Measurements from ENCODE around the gene ATG5. TPM values are rescaled to one million over a fixed set of nuclear protein-coding genes. Genes with fewer than 3 reads are reported as not detected.

Gene ATG5
- polyA plus RNA-seq, 1 donor (not counting 4 experiments of a cell fraction or from before 2014, with no cell fraction given) = 60.0 TPM

DNA sequence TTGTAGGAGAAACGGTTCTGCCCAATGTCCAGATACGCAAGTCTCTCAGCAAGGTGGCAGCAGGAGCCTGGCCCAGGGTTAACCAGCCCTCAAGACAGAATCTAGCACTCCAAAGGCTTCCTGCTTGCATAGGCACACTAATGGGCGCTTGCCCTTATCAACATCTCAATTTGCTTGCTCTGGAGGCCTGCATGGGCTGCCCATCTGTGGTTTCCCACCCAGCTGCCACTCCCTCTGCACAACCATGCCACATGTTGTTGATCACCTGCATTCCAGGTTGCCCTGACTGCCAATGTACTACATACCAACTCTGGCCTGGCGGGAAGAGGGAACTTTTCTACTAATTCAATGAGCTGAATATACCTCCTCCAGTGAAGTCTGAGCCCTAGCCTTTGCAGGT is 74.6 kb downstream of the ATG5 start:
- TF ChIP-seq, protein P1, sequence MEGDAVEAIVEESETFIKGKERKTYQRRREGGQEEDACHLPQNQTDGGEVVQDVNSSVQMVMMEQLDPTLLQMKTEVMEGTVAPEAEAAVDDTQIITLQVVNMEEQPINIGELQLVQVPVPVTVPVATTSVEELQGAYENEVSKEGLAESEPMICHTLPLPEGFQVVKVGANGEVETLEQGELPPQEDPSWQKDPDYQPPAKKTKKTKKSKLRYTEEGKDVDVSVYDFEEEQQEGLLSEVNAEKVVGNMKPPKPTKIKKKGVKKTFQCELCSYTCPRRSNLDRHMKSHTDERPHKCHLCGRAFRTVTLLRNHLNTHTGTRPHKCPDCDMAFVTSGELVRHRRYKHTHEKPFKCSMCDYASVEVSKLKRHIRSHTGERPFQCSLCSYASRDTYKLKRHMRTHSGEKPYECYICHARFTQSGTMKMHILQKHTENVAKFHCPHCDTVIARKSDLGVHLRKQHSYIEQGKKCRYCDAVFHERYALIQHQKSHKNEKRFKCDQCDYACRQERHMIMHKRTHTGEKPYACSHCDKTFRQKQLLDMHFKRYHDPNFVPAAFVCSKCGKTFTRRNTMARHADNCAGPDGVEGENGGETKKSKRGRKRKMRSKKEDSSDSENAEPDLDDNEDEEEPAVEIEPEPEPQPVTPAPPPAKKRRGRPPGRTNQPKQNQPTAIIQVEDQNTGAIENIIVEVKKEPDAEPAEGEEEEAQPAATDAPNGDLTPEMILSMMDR (optimal IDR thresholded peaks at IDR 0.05 in 1 of 3, IDR thresholded peaks at IDR 0.05 in 1 of 3, conservative IDR thresholded peaks at IDR 0.05 in 1 of 3; ENCODE audit: extremely low read depth in 1 of 3, insufficient read depth in 2 of 3, low read length in 3 of 3) = no peak
- no peak for TF ChIP-seq EZH2 (IDR thresholded peaks at IDR 0.05; ENCODE audit: low read length)
- Histone ChIP-seq H3K27me3 (ENCODE audit: control insufficient read depth, extremely low read depth, insufficient read depth, low read length) (no peaks in the 10 kb centered on the region), H2AFZ (ENCODE audit: control insufficient read depth, low read length) (no peak overlapping the region), H3K4me1 (ENCODE audit: control insufficient read depth, extremely low read depth, insufficient read depth, low read length) (peaks cover 16% of the 10 kb centered on the region), H3K27ac (ENCODE audit: control insufficient read depth, insufficient read depth, low read length) (no peak overlapping the region), H3K9ac (ENCODE audit: control insufficient read depth, extremely low read depth, insufficient read depth, low read length) (no peak overlapping the region), H3K9me3 (ENCODE audit: control insufficient read depth, low read depth, low read length) (no peaks in the 10 kb centered on the region), H3K9me1 (ENCODE audit: control insufficient read depth, extremely low read depth, insufficient read depth, low read length) (no peaks in the 10 kb centered on the region), H3K4me2 (ENCODE audit: control insufficient read depth, extremely low read depth, insufficient read depth, low read depth, low read length) (no peak overlapping the region), H3K4me3 (ENCODE audit: control insufficient read depth in 2 of 3, extremely low read depth in 1 of 3, insufficient read depth in 2 of 3, low read depth in 1 of 3, low read length in 3 of 3) (no peak overlapping the region), H3K36me3 (ENCODE audit: control insufficient read depth in 2 of 2, extremely low read depth in 1 of 2, insufficient read depth in 2 of 2, low read length in 2 of 2) (peaks cover 4 to 5% of the 10 kb centered on the region in 2 experiments), H3K79me2 (ENCODE audit: control insufficient read depth, insufficient read depth, low read length) (peaks cover 33% of the 10 kb centered on the region), H4K20me1 (ENCODE audit: control insufficient read depth, extremely low read depth, insufficient read depth, low read length) (peaks cover 3% of the 10 kb centered on the region)
- FAIRE-seq (no peak), DNase-seq (ENCODE audit: low read depth, low spot score) (no peak)
- dilution Hi-C loops (cut with MboI; ENCODE audit: extremely low pct_ligation_motif_present, low sequenced_read_pairs) = no loop called here

GRCh38 chr6:106249658-106250057 is 75.9 kb downstream of the ATG5 start:
- peaks cover 12% of the 10 kb centered on the region for H3K4me1 ChIP-seq (ENCODE audit: control insufficient read depth, extremely low read depth, insufficient read depth, low read length)
- TF ChIP-seq, protein P1 (optimal IDR thresholded peaks at IDR 0.05 in 1 of 3, IDR thresholded peaks at IDR 0.05 in 1 of 3, conservative IDR thresholded peaks at IDR 0.05 in 1 of 3; ENCODE audit: extremely low read depth in 1 of 3, insufficient read depth in 2 of 3, low read length in 3 of 3) = no peak
- TF ChIP-seq EZH2 (IDR thresholded peaks at IDR 0.05; ENCODE audit: low read length) = no peak
- no peak for FAIRE-seq
- peaks cover 4 to 5% of the 10 kb centered on the region in 2 experiments for H3K36me3 ChIP-seq (ENCODE audit: control insufficient read depth in 2 of 2, extremely low read depth in 1 of 2, insufficient read depth in 2 of 2, low read length in 2 of 2)
- H2AFZ ChIP-seq (ENCODE audit: control insufficient read depth, low read length) = no peak overlapping the region
- dilution Hi-C loops (cut with MboI; ENCODE audit: extremely low pct_ligation_motif_present, low sequenced_read_pairs) = no loop called here
- no peaks in the 10 kb centered on the region for H3K27me3 ChIP-seq (ENCODE audit: control insufficient read depth, extremely low read depth, insufficient read depth, low read length)
- H3K79me2 ChIP-seq (ENCODE audit: control insufficient read depth, insufficient read depth, low read length) = peaks cover 23% of the 10 kb centered on the region
- no peak overlapping the region for H3K4me3 ChIP-seq (ENCODE audit: control insufficient read depth in 2 of 3, extremely low read depth in 1 of 3, insufficient read depth in 2 of 3, low read depth in 1 of 3, low read length in 3 of 3)
- H3K9ac ChIP-seq (ENCODE audit: control insufficient read depth, extremely low read depth, insufficient read depth, low read length) = no peak overlapping the region
- no peak overlapping the region for H3K4me2 ChIP-seq (ENCODE audit: control insufficient read depth, extremely low read depth, insufficient read depth, low read depth, low read length)
- H4K20me1 ChIP-seq (ENCODE audit: control insufficient read depth, extremely low read depth, insufficient read depth, low read length) = no peaks in the 10 kb centered on the region
- H3K9me3 ChIP-seq (ENCODE audit: control insufficient read depth, low read depth, low read length) = no peaks in the 10 kb centered on the region
- no peaks in the 10 kb centered on the region for H3K9me1 ChIP-seq (ENCODE audit: control insufficient read depth, extremely low read depth, insufficient read depth, low read length)
- DNase-seq (ENCODE audit: low read depth, low spot score) = no peak
- H3K27ac ChIP-seq (ENCODE audit: control insufficient read depth, insufficient read depth, low read length) = no peak overlapping the region

All from keratinocyte (primary cell).